HG02981 (cell line): ENCODE results near the gene MAPK7.

Source experiments
- ATAC-seq: cut with Tn5 transposase; IDR thresholded peaks from one replicate; pipeline ENCODE4 v1.9.1; 2021; ENCODE audit warnings: mild to moderate bottlenecking, moderate library complexity; ENCODE audit not compliant: unreplicated experiment

The MAPK7 gene

GRCh38 chr17:19414396-19415280, 36.3 kb downstream of the MAPK7 start:
- no peak for ATAC-seq

DNA sequence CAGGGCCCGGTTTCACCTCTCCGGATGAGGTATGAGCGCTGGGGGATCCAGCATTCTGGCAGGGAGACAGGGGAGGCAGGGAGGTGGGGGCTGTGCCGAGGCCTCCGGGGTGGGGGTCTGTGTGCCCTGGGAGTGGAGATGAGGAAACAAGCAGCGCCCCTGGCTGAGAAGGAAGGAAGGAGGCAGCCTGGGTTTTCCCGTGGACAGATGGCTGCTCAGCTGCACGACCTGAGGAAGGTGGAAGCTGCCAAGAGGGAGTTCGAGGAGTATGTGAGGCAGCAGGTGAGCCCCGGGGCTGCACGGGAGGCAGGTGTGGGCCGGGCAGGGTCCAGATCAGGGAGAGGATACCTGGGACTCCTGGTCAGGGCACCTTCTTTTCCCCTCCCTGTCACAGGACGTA, 37.0 kb downstream of the MAPK7 start:
- no peak for ATAC-seq

GRCh38 chr17:19415806-19416775, 37.8 kb downstream of the MAPK7 start:
- ATAC-seq = no peak

- ATAC-seq = no peak
Observed at GRCh38 chr17:19417611-19418010, 39.3 kb downstream of the MAPK7 start.

DNA sequence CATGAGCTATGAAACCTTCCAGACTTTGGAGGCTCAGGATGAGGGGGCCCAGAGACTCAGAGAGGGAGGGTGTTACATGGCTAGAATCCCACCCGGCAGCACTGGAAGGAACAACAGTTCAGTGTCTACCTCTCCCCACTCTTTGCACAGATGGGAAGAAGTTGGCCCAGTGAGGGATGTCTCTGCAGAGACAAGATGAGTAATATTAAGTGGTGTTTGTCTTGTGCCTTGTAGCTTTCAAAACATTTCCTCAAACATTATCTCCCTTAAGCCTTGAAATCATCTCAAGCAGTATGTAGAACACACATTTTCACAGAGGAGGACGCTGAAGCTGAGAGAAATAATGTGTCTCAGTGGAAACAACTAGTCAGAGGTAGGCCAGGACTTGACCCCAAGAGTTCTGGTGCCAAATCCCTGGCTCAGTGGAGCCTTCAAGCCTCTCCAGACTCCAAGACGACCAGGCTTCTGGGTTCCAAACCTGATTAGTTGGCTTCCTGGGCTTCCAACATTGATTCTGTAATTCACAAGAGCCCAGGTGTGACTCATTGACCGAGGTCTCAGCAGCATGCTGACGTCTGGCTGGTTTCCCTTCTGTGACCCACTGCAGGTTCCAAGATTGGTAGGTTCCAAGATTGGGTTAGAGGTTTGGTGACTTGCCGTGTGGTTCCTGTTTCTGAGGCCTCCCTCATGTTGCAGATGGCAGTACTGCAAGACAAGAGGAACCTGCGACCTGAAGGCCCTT, 40.1 kb downstream of the MAPK7 start:
- no peak for ATAC-seq

GRCh38 chr17:19421219-19421618, 42.9 kb downstream of the MAPK7 start:
- ATAC-seq = no peak

- no peak for ATAC-seq
Observed at GRCh38 chr17:19421926-19422325, 43.6 kb downstream of the MAPK7 start.

DNA sequence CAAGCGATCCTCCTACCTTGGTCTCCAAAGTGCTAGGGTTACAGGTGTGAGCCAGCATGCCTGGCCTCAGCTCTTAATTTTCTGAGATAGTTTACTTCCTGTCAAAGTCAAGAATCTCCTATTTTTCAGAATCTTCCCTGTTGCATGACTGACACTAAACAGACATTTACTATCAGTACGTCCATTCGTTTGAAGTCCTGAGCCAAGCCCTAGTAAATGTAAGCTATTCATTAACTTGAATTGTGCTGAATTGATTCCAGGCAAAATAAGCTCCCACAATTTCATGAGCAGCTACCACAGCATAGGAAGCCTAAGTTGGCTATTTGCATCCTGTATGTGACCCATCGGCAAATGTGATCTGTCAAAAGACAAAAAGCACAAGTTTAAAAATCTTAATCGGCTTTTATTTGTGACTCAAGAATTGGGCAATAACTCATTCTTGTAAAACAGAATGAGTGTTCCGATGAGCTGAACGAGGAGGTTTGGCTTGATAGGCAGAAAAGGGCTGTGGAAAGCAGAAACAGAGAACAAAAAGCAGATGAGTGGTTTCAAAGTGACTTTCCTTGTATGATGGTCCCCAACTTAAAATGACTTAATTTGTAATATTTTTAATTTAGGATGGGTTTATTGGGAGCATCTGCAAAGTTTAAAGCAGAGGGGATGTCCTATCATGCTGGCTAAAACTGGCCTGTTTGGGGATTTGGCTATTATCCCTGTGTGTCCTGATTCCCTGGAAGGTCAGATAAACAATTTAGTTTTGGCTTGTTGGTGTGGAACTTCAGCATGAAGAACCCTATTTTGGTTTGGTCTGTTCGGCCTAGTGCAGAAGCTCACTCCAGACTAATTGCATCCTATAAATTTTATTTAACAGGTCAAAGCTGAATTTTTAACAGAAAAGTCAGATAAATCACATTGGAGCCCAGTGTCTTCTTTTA, 46.9 kb downstream of the MAPK7 start:
- no peak for ATAC-seq

DNA sequence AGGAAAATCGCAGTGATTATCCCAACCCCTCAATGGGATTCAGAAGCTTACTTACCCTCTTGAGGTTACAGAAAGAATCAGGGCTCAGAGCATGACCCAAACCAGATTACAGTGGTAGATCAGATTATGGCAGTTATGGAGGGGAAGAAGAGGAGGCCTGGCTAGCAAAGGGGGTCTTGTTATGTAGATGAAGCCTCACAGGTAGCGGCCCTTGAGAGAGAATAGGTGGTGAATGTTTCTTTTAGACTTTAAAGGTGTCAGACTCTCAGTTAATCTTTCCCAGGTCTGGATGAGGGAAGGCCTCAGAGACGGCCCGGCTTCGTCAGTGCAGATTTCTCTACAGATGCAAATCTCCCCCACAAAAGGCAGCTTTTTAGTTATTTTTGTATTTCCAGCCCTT, 48.3 kb downstream of the MAPK7 start:
- no peak for ATAC-seq

DNA sequence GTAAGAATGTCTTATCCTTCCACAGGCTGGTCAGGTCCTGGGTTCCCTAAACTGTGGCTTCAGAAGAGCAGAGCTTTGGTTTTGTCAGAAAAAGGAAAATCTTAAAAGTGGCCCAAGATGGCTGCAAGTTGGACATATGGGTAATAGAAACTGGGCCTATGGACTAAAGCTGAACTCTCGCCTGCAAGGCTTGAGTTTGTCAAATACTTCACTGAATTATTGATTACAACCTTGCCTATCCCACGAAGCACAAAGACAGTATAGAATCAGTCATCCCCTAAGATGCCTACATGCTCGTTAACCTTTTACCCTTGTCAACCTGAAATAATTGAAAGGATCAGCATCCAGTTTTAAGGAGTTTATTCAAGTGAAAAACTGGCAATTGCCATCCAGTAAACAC, 53.4 kb downstream of the MAPK7 start:
- no peak for ATAC-seq
